SW480 (cell line): Measurements from ENCODE around the gene MEIS1.

Experiments used
- DNase-seq: peaks from one replicate; pipeline ENCODE4 v3.0.0-alpha.2; 2016; ENCODE audit warnings: low spot score

MEIS1 gene

DNA sequence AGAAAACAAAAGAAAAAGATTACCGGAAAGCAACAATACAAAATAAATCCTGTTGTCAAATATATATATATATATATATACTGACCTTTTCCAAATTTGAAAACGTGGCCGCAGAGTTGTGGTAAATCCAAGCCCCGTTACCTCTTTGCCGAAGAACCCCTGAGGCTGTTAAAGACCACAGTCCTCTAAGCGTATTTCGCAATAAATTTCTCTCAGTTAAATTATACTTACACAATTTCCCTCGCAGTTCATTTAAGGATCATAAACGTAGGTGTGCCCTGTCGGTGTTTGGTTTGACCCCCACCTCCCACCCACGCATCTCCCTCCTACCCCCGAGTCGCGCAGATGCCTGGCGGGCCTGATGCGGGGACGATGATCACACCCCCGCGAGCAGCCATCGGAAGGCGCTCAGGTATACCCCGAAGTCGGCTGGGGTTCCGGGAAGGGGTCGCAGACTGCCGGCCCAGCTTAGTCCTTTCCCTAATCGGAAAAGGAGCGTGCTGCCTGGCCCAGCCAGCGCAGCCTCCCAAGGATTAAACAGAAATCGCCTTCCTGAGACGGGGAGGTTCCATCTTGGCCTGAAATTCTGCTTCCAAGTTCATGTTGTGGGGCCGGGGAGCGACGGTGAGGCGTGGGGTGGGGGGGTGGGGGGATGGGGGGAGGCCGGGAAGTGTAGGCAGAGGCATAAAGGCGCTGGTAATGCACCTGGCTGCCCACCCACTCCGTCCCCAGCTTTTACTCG, 2.9 kb upstream of the MEIS1 start:
- DNase-seq, result no peak

DNA sequence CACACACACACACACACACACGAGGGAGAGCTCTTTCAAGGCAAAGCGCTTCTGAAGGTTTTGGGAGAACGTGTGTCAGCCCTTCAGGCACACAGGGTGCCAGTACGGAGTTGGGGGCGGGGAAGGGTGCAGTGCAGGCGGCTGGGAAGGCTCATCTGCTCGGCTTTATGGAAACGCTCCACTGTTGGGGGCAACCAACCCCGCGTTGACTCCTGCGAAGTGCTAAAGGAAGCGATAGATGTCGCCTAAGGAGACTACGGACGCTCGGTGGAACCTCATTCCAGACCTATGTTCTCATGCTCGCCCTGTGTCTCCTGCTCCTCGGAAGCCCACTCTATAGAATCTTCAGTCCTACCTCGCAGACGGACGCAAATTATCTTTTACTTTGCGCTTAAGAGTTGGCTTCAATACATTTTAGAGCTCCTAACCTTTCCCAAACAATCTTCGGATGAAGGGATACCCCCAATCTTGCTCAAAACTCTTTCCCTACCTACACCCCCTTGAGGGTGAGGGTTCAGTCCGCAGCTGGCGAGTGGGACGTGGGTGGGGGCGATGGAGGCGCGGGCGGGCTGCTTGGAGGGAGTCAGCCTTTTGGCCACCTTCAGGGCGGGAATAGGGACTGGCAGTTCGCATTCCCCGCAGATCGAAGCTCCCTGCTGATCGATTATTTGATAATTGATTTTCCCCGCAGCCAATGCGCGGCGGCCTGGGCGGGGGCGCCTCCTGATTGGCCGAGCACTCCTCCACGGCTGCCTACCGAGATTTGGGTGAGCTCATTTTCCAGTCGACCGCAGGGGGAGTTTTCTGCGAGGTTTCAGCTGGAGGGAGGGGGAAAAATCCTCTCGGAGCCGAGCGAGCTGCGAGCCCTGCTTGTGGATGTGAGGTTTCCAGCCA, 1.9 kb upstream of the MEIS1 start:
- peak; percentile 94 for DNase-seq

DNA sequence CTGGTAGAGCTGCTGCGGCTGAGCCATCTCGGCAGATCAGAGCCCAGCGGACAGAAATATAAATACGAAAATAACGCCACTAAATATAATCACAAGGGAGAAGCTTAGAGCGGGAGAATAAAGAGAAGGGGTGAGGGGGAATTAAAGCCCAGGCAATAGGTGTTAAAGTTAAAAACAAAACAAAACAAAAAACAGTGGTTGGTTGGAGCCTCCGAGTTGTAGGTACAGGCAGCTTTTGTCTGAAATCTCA, 1.3 kb upstream of the MEIS1 start:
- no peak for DNase-seq

DNA sequence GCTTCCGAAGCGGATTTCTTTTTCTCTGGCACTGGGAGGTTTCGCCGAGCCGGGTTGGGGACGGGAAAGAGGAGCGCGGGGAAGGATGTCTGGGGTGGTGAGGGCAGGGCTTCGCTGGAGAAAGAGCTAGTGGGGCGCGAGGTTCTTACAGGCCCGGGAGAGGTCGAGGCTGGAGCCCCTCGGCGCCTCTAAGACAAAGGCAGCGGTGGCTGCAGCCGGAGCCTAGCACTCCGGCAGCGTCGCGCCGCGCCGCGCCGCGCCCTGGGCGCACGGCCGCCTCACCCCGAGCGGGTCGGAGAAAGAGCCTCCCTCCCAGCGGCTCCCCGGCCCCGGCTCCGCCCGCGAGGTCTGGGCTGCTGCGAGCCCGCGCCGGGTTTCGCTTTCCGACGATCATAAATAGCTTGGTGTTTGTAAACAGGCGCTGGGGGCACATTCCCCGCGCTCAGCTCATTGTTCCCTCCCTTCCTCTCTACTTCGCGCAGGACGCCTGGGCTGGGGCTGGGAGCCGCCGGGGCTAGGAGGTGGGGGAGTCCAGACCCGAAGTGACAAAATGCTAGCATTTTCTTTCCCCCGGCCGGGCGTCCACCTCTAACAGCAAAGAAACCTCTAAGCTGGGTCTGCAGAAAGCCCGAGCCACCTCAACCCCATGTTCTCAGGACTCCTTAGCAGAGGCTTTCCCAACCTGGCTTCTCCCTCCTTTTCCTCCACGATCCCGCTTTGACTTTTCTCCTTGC, 813 bp upstream of the MEIS1 start:
- peak; percentile 81 for DNase-seq

DNA sequence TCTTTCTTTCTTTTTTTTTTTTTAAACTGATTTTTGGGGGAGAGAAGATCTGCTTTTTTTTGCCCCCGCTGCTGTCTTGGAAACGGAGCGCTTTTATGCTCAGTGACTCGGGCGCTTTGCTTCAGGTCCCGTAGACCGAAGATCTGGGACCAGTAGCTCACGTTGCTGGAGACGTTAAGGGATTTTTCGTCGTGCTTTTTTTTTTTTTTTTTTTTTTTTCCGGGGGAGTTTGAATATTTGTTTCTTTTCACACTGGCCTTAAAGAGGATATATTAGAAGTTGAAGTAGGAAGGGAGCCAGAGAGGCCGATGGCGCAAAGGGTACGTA, 587 bp downstream of the MEIS1 start:
- peak; percentile 28 for DNase-seq

DNA sequence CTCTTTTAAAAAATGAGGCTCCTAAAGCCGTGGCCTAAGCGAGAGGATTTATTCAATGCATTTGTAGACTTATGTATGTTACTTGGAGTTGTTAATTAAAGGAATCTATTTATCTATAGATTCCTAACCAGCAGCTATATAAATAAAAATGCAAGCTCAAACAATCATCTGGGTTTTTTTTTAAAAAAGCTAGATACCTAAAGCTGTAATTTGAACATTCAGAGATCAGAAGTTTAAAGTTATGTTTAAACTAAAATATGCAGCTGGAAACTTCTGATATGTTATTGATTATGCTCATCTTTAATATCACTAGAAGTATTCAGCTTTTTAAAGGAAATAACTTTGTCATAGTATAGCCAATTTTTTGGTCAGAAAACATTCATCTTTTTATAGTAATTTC, 1.0 kb downstream of the MEIS1 start:
- no peak for DNase-seq

DNA sequence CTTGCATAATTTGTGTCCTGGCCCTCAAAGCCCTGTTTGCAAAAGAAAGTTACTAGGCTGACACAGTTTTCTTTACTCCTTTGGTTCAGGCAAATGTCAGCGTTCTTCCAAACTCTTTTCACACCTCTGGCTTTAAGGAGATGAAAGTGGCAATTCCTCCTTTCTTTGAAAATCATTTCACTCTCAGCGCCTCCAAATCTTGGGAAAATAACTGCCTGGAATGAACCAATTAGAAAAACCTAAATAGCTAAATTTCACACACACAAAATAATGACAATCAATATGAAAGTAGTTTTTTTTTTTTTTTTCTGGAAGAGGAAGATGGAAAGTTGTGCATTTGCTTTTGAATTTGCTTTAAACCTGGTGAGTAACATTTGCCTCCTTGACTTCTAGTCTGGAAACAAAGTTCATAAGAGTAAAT, 1.7 kb downstream of the MEIS1 start:
- DNase-seq, result no peak

DNA sequence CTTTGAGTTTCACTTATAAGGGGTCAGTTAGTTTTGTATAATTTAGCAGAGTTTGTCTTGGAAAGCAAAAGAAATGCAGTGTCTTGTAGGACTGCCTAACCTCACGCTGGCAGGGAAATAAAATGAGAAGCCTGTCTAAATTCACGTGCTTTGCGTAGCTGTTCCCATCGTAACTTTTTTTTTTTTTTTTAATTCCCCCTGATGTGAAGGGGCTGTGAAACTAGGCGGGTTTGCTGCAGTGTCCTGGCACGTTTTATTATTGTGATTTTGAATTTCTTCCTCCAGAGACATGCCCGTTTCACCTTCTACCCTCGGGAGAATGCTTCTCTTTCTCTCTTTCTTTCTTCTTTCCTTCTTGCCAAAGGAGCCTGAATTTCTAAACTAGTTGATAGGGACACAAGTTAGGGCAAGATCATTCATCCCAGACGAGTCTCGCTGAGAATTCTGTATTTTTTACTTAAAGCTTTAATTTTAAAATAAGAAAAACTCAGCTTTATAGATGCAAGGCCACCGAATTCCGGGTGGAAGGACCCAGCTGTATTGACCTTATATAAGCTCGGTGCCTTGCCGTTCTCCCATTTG, 2.3 kb downstream of the MEIS1 start:
- no peak for DNase-seq

DNA sequence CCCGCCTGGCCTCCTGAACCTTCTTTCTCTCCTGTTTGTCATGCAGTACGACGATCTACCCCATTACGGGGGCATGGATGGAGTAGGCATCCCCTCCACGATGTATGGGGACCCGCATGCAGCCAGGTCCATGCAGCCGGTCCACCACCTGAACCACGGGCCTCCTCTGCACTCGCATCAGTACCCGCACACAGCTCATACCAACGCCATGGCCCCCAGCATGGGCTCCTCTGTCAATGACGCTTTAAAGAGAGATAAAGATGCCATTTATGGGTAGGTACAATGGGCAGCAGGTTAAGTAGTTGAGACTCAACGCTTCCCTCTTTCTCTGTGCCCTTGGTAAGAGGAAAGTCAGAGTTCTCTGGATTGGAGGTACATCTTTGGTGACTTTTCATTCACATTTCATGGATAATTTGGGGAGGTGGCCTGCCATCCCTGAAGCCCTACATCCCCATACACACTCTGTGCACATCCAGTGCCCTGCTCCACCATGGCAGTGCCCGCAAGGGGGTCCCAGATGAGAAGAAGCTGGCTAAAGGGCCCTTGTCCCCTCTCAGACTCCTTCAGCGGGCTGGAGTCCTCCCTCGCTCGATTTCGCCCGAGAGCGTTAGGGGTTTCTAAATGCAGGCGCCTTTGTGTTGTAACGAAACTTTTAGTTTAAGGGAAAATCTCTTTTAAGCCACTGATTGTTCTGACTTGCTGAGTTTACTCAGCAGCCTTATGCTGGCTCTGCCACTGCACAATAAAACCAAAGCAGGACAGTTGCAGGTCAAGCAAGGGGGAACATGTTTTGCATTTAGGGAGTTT, 3.0 kb downstream of the MEIS1 start:
- DNase-seq, result no peak

DNA sequence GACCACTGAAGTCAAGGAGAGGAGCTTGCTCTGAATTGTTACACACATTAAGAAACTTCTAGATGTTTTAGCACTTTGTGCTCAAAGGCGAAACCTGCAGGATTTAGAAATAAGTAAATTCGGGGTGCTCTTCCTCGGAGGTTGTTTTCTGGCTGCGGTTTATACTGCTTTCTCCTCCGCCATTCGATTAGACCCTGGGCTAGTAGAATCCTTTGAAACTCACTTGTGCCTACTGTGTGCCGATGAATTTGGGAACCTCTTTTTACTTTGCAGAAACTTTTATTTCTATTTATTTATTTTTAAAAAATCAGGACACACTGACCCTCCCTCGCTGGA, 3.5 kb downstream of the MEIS1 start:
- DNase-seq, result no peak

DNA sequence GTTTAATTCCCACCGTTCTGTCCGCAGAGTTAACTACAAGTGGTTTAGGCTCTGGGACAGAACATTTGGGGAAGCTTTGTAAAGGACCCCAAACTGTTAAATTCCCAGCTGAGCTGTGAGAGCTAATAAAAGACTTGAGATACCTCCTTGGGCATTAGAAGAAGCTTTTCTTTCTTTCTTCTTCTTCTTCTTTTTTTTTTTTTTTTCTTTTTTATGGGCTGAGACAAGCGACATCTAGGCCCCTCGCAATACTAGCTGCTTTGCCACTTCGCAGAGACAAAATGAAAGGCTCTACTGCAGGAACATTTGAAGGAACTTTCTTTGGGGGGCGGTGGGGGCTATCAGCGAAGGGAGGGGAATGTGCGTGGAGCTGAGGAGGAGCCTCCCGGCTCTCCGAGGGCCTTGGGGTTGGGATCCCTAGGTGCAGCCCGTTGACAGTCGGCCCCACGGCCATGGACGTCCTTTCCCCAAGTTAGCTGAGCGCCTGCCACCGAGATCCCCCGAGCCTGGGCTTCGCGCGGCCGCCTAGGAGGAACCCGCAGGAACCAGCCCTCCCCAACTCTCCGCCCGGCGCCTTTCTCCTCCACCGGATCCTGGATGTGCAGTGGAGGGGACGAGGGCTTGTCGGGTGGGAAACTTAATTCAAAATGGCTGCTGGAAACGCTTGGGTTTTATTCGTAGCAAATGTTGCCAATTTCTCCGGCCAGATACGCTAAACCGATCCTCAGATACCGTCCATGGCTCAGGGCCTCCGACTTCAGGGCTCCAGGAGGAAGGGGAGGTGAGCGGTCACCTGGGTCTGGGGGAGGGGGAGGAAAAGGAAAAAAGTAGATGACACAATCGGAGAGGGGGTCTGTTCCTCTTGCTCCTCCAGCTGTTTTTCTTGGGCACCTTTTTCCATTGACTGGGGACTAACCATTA, 4.2 kb downstream of the MEIS1 start:
- DNase-seq, result no peak

DNA sequence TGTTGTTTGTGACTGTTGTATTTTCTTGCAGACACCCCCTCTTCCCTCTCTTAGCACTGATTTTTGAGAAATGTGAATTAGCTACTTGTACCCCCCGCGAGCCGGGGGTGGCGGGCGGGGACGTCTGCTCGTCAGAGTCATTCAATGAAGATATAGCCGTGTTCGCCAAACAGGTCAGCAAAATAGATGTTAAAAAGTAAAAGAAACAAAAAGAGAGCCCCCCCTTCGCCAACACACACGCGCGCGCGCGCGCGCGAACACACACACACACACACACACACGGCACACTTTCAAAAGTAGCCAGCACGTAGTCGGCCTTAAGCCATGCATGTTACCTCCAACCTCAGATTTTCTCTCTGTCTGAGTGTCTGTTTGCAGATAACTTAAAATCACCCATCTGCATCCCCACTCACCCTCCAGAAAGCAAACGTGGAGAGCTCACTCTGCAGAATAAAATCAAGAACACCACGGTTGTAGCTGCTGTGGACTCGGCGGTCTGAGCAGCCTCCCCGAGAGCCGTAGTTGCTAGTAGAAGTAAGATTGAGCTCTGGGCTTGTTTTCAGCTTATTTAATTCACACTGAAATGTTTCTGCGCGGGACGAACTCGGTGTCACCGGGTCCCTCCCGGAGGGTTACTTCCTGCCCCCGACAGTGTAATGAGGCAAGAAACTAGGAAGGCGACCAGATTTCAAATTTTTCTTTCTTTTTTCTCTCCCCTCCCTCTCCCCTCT, 5.1 kb downstream of the MEIS1 start:
- DNase-seq, result no peak

DNA sequence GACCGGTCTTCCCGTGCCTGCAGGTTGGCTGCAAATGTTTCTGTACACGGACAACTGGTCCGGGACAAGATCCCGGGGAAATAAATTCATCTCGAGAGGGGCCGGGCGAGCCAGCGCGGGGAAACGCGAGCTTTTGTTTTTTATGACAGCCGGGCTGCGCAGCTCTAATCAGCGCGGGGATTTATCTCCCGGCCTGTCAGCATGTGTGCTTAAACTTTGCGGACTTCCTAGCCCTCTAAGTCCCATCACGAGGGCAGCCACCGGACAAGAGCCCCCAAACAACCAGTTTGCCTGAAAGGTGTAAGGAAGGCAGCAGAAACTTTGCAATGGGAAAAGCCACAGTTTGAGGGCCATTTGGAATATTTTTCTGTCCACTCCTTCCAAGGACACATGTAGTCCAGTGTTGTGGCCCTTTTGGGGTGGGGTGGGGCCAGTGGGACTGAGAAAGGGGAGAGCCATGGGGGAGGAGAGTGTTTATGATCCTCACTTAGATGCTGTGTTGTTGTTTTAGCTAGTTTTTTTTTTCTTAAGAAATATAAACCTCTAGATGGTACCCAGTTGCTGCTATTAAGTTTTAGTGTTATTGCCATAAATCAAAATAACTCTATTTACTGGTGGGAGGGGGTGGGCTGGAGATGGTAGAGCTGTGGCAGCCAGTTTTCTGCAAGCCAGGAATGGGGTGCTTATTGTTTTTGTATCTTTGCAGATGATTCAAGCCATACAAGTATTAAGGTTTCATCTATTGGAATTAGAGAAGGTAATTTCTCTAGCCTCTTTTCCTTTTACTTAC, 6.0 kb downstream of the MEIS1 start:
- no peak for DNase-seq

DNA sequence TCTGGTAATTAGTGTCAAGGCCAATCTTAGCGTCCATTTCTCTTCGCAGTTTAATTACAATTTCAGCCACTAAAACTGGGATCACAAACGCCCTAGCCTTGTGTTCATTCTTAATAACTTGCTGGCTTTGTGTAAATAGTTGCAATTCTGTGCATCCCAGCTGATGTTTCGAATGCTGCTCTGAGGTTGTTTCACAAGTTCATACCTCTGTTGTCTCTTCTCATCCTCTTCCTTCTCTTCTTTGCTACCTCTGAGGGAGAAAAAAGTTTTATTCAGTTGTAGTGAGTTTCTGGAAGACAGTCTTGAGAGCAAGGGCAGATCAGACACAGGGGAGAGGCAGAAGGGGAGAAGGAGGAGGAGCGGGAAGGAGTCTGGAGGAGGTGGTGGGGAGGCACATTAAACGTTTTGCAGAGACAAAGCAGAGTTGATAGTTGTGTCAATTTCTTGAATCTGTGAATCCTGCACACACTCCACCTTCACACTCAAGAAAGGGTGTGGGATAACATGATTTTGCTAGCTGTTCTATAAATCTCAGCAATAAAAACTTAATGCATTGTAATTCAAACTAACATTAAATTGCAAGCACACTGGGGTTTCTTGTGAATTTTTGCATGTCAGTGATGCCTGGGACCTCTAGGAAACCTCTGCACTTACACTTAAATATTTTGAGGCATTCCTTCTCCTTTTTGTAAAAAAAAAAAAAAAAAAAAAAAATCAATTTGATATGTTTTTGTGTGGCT, 6.8 kb downstream of the MEIS1 start:
- DNase-seq, result no peak

DNA sequence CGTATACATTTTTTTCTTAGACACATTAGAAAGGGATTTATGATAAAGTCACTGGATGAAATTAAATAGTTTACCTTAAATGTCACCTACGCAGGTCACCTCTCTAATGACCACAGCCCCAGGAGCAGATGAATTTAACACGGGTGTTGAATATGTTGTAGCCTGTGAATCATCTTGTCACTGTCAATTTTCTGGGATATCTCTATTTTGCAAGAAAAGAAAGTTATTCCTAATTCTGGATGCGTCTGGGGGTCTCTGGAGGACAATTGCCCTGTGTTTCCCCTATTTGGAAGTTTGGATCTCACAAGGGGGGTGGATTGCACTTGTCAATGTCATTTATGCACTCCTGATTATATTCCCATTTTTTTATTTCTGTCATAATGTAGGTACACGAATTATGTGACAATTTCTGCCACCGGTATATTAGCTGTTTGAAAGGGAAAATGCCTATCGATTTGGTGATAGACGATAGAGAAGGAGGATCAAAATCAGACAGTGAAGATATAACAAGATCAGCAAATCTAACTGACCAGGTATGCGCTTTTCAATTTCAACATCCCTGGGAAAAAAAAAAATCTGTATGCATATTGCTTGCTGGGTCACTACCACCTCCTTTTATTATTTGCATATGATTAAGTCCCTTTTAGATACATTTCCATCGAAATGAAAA, 7.7 kb downstream of the MEIS1 start:
- no peak for DNase-seq

DNA sequence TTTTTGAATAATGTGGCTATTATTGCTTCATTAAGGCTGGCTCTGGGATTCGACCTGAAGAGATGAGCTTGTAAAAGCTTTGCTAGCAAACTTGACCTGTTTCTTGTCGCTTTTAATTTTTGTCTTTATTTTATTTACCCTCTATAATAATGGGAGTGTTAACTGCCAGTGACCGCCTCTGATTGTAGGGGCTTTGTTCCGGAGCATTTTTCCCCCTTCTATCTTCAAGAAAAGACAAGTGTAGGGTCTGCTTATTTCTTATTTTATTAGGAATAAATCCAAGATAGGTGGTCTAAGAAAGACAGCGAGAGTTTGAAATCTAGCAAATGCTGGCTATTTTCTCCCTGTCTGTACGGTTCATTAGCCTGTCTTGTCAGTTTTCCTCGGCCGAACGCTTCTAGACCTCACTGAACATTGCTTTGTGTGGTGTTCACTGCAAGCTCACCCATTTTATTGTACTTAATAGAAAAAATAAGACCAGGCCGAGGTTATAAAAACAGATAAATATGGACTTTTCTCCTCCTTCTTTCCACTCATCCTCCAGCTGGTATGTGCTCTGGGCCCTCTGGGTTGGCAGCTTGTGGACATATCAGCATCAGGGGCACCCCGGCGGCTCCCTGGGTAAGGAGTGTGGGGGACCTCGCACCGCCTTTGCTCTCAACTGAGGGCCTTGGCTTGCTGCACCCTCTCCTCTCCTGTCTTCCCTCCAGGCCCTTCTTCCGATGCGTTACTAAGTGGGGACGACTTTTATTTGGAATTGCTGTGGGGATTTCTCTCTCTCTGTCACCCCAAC, 8.5 kb downstream of the MEIS1 start:
- no peak for DNase-seq
